VCaP (cell line): ENCODE results near the gene ADAT3.

Experiments used
- H3K27ac ChIP-seq: fragments of 450-650 bp; 2 replicates; pipeline ENCODE4 v1.5.1; 2017
- CTCF ChIP-seq: fragments of 450-650 bp; conservative IDR thresholded peaks from 2 replicates; pipeline ENCODE4 v1.5.1; 2017; ENCODE audit warnings: mild to moderate bottlenecking, moderate library complexity

Gene ADAT3

GRCh38 chr19:1859331-1859781, 45.8 kb upstream of the ADAT3 start:
- no peak for TF ChIP-seq CTCF
- H3K27ac ChIP-seq, result no peak overlapping the region

DNA sequence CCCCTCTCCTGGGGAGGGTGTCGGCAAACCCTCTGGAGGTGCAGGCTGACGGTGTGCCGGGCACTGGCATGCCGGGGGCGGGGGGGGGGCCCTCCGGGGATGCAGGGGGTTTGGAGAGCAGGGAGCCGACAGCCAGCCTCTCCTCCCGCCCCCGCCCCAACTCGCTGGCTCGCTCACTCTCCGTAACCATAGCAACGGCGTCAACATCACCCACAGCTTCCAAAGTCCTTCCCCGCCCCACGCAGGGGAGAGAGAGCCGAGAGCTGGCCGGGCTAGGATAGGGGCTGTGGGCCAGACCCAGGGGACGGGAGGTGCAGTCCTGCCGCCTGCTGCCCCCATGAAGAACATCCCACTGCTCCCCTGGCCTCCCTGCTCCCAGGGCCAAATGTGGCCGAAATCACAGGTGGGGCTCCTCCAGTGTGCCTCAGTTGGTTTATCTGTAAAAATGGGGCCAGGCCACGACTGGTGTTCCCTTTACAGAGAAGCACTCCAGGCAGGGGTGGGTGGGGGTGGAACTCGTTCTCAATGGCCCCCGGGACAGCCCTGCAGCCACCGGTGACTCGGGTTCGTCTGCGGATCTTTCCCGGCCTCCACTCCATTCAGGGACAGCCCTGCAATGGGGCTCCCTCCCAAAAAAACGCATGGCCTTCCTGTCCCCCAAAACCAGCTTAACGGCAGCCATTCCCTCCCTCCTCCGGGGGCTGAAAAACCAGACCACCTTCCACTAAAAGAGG, 45.0 kb upstream of the ADAT3 start:
- TF ChIP-seq CTCF, result no peak
- peak overlapping the region; percentile 96; the same call in 1 of the 2 replicates for H3K27ac ChIP-seq

- peak overlapping the region; percentile 96 for H3K27ac ChIP-seq
- no peak for TF ChIP-seq CTCF
These were observed 44.2 kb upstream of the ADAT3 start for GRCh38 chr19:1860821-1861598.

DNA sequence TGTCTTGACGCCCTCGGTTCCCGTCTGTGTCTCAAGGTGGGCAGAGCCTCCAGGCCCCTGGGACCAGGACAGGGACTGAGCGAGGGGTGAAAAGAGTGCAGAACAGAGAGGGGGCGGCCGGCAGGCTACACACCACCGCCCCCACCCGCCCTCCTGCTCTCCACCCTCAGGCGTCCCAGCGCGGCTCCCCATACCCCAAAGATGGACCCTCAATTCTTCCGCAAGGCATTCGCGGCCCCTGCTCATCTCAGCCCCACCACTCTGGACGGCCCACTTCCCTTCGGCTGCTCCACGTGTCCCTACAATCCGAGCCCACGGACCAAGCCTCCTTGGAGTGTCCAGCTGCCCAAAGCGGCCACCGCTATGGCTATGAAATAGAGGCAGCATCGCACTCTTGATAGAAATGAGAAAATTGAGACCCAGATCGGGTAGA, 43.6 kb upstream of the ADAT3 start:
- TF ChIP-seq CTCF, result no peak
- H3K27ac ChIP-seq, result peak overlapping the region; percentile 96

GRCh38 chr19:1862068-1862423, 43.2 kb upstream of the ADAT3 start:
- no peak for TF ChIP-seq CTCF
- H3K27ac ChIP-seq, result peak overlapping the region; percentile 96

DNA sequence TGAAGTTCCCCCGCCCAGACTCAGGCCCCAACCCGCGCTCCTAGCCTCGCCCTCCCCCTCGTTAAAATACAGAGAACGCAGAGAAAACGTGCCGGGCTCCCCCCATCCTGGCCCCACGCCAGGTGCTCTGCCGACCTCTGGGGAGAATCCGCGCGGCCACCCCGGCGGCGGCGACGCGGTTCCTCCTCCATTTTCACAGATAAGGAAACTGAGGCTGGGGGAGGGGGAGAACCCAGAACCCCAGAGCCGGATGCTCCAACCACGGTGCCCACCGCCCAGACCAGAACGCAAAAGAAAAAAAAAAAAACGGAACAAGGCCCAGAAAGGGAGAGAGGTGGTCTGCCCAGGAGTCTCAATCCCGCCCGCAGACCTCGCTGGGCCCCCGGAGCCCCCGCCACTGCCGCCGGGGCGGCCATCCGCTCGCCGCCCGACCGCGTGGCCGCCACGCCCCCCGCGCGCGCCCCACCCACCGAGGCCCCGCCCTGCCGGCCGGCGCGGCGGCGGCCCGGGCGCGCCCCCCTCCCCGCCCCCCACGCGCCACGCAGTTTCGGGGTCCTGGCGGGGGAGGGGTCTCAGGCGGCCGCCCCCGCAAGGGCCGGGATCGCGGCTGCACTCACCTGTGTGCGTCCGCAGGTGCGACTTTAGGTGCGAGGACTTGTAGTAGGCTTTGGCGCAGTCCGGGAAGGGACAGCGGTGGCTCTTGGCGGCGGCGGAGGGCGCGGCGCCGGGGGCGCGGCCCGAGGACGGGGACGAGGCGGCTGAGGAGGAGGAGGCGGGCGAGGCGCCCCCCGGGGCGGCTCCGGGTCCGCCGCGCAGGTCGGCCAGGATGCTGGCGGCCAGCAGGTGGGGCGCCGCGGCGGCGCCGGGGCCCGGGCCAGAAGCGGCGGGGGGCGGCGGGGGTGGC, 42.5 kb upstream of the ADAT3 start:
- TF ChIP-seq CTCF, result no peak
- H3K27ac ChIP-seq, result peak overlapping the region; percentile 96

DNA sequence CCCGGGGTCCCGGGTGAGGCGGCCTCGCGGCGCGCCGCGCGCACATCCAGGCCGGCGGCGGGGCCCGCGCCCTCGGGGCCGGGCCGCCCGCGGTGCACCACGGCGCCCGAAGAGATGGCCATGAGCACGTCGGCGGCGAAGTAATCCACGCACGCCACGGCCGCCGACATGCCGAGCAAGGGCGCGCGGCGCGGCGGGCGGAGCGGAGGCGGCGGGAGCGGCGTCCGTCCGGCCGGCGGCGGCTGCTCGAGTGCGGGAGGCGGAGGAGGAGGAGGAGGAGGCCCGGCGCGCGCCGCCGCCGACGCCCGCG, 41.9 kb upstream of the ADAT3 start, which contains the start of gene KLF16:
Gene KLF16, minus strand, starts transcription at position 252 of the 310 bp plus-strand sequence. Its CDS starts 82 bp downstream, at position 170.
- peak within 1 kb of the TSS; percentile 96 for H3K27ac ChIP-seq
- no peak for TF ChIP-seq CTCF
